ENCODE results near the gene CLDN5.

The CLDN5 gene

DNA sequence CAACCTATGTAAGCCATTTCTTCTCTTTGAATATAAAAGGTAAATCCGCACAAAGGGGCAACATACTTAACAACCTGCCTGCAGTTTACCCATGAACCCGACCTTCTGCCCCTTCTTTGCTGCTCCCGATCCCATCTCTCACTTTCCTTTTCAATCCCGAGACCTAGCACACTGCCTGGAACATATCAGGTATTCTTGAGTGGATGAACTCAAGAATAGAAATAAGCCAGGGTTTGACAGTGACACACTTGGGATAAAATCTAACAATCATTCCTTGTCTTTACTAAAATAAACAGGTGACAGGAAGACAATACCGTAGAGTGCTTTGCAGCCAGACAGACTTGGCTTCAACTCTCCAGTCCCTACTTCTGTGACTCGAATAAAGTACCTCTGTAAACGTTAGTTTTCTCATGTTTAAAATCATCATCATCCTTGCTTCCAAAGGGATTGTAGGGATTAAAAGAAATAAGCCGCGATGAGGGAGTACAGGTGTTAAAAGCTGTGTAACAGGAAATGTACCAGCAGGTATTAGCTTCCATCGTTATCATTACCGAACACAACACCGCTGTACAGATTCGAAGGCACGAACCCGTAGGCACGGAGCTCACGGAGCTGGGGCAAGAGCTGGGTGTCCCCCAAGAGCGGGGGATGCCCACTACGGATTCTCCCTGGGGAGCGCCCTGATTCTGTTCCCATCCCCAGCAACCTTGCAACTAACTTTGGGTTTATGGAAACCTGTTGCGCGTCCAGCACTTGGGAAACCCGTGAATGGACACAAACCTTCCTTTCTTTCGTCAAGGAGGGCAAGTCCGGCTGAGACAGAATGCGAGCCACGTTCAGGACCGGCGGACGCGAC is 45.9 kb downstream of the CLDN5 start:
- no peak for DNase-seq

DNA sequence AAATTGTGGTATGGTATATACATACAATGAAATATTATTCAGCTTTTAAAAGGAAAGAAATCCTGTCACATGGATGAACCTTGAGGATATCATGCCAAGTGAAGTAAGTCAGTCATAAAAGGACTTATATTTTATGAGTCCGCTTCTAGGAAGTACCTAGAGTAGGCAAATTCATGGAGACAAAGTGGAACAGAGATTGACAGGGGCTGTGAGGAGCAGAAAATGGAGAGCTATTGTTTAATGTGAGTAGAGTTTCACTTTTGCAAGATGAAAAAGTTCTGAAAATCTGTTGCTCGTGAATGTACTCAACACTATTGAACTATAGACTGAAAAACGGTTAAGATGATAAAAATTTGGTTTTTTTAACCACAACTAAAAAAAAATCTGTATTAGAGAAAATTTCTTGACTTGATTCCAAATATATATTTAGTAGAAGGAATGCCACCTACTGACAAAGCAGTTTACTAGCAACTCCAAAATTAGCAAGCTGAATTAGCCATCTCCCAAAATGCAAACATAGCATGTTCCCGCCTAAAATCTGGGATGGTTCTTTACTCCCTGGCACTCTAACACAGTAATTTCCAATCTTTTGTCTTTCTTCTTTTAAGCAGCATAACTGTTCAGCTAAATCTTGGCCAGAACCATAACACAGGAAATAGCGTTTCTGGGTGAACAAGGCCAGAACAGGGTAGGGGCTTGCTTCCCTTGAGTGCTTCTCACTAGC is 46.7 kb downstream of the CLDN5 start:
- no peak for DNase-seq

- no peak for DNase-seq
Measured at GRCh38 chr22:19476023-19476422, 48.2 kb downstream of the CLDN5 start.

DNA sequence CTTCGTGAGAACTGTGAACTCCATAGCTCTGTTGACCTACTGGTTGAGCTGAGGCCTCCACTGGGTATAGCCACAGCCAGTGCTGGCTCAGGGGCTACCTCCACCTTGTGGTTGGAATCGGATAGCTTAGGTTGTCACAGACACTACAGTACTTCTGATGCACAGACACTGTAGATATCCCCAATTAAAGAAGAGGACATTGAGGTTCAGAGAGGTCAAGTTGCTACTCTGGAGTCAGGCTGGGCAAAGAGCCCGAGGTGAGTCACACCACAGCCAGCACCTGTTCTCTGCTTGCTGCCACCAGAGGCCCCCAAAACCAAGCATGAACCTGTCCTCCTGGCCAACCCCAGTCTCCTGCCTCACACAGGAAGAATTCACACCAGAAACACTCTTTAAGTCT is 50.6 kb downstream of the CLDN5 start:
- DNase-seq, result no peak
